Fibroblast of pulmonary artery (primary cell): ENCODE results near the gene UPK1A.
"Not testable (repeated sequence)": the region's sequence is repeated elsewhere in the genome, so short reads cannot be mapped to it uniquely, and the experiment has no call there.

Source experiments
- DNase-seq: peaks from one replicate; pipeline ENCODE4 v3.0.0-alpha.2; 2010; ENCODE audit warnings: low read depth
- H3K4me3 ChIP-seq: replicated peaks from 2 replicates; pipeline ENCODE4 v1.5.1; 2011; ENCODE audit warnings: low read depth, mild to moderate bottlenecking, control low read depth, low read length, moderate library complexity
- CTCF ChIP-seq: IDR thresholded peaks from 2 replicates; pipeline ENCODE4 v1.5.1; 2011; ENCODE audit warnings: mild to moderate bottlenecking, control low read depth, low read length, inconsistent platforms; ENCODE audit errors: missing control alignments

Gene UPK1A

GRCh38 chr19:35721374-35721773 lies 55.1 kb downstream of the UPK1A start:
- H3K4me3 ChIP-seq = no peak overlapping the region
- no peak for DNase-seq
- TF ChIP-seq CTCF = no peak

GRCh38 chr19:35722461-35722860 lies 56.1 kb downstream of the UPK1A start:
- no peak overlapping the region for H3K4me3 ChIP-seq
- DNase-seq = no peak
- TF ChIP-seq CTCF = no peak

GRCh38 chr19:35722897-35723296 lies 56.6 kb downstream of the UPK1A start:
- no peak for TF ChIP-seq CTCF
- DNase-seq = no peak
- no peak overlapping the region for H3K4me3 ChIP-seq

GRCh38 chr19:35723671-35724070 lies 57.4 kb downstream of the UPK1A start:
- no peak for DNase-seq
- no peak for TF ChIP-seq CTCF
- H3K4me3 ChIP-seq = no peak overlapping the region

- not testable (repeated sequence) for H3K4me3 ChIP-seq, DNase-seq
These were observed 57.8 kb downstream of the UPK1A start for GRCh38 chr19:35724132-35724531.

GRCh38 chr19:35724560-35724959 lies 58.2 kb downstream of the UPK1A start:
- DNase-seq = no peak
- no peak for TF ChIP-seq CTCF
- H3K4me3 ChIP-seq = no peak overlapping the region

- H3K4me3 ChIP-seq = no peak overlapping the region
- no peak for TF ChIP-seq CTCF
- DNase-seq = no peak
These were observed 59.0 kb downstream of the UPK1A start for GRCh38 chr19:35725216-35725861.
